Right lobe of liver (tissue), 4 donors: Measurements from ENCODE around the gene MFN2.

Experiments used
- POLR2A ChIP-seq: fragments of 450-650 bp; IDR thresholded peaks from one replicate; pipeline ENCODE4 v1.6.1; 2017; ENCODE audit warnings: antibody characterized with exemption, mild to moderate bottlenecking
- TF ChIP-seq, protein P1 (sequence below), 4 donors: fragments of 200-600 bp in 3 of 4; fragments of 450-650 bp in 1 of 4; IDR thresholded peaks; one replicate each; pipeline versions ENCODE4 v1.5.1 to v1.8.0; 2016 to 2022; ENCODE audit warnings: antibody characterized with exemption in 4 of 4, mild to moderate bottlenecking in 2 of 4
- donor health status: DM: no; HTN: no; CAD: no.
- donor health status: DM: no; HTN: no; CAD: no.
- donor health status: DM: no; HTN: yes; CAD: no.

DNA sequence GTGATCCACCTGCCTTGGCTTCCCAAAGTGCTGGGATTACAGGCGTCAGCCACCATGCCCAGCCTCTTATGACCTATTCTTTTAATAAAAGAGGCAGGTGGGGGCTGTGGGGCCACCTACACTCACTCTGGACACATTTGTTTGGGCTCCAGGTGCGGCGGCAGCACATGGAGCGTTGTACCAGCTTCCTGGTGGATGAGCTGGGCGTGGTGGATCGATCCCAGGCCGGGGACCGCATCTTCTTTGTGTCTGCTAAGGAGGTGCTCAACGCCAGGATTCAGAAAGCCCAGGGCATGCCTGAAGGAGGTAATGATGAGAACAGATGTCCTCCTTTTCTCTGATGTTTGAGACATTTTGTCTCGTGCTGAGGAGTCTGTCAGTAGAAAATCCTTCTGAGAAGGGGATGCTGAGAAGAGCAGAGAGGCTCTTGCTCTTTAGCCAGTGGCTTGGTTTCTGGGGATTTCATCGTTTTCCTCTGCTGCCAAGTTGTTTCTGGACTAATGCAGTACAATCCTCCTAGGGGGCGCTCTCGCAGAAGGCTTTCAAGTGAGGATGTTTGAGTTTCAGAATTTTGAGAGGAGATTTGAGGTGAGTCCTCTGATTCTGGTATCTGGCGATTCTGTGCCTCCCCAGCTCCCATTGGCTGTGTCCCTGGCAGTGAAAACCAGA lies 21.1 kb downstream of the MFN2 start:
- TF ChIP-seq, protein P1, sequence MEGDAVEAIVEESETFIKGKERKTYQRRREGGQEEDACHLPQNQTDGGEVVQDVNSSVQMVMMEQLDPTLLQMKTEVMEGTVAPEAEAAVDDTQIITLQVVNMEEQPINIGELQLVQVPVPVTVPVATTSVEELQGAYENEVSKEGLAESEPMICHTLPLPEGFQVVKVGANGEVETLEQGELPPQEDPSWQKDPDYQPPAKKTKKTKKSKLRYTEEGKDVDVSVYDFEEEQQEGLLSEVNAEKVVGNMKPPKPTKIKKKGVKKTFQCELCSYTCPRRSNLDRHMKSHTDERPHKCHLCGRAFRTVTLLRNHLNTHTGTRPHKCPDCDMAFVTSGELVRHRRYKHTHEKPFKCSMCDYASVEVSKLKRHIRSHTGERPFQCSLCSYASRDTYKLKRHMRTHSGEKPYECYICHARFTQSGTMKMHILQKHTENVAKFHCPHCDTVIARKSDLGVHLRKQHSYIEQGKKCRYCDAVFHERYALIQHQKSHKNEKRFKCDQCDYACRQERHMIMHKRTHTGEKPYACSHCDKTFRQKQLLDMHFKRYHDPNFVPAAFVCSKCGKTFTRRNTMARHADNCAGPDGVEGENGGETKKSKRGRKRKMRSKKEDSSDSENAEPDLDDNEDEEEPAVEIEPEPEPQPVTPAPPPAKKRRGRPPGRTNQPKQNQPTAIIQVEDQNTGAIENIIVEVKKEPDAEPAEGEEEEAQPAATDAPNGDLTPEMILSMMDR (IDR thresholded peaks at IDR 0.05) = peak; percentile 16 to 41 (median 36)
- no peak for TF ChIP-seq POLR2A
